Measurements from ENCODE around the gene GRIK3. TPM values are rescaled to one million over a fixed set of nuclear protein-coding genes. Genes with fewer than 3 reads are reported as not detected.
"Not testable (repeated sequence)": the region's sequence is repeated elsewhere in the genome, so short reads cannot be mapped to it uniquely, and the experiment has no call there.

GRIK3 gene
- total RNA-seq, 1 donor, result under 0.01 TPM

GRCh38 chr1:36950604-36951291, 83.6 kb downstream of the GRIK3 start:
- no peak for DNase-seq (ENCODE audit: low read depth in 2 of 3, low spot score in 2 of 3)

GRCh38 chr1:36948606-36949005, 85.7 kb downstream of the GRIK3 start:
- DNase-seq (ENCODE audit: low read depth in 2 of 3, low spot score in 2 of 3), result no peak

- DNase-seq (ENCODE audit: low read depth in 2 of 3, low spot score in 2 of 3), result no peak
Observed at GRCh38 chr1:36948147-36948546, 86.2 kb downstream of the GRIK3 start.

DNA sequence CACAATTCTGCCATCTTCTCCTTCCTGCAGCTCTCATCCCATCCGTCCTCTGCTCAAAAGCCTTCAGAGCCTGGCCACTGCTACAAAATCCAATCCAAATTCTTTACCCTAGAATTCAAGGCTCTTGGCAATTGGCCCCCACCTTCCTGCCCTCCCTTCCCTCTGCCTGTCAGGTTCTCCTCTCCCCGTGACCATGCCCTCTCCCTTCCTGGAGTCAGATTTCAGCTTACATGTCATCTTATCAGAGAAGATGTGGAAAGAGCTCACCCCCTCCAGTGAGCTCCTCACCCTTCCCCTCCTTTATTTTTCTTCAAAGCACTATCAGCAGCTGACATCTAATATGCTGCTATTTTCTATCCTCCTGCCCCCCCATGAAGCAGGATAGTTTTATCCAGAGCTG, 86.9 kb downstream of the GRIK3 start:
- no peak for DNase-seq (ENCODE audit: low read depth in 2 of 3, low spot score in 2 of 3)

GRCh38 chr1:36944883-36945282, 89.4 kb downstream of the GRIK3 start:
- DNase-seq (ENCODE audit: low read depth in 2 of 3, low spot score in 2 of 3), result no peak

DNA sequence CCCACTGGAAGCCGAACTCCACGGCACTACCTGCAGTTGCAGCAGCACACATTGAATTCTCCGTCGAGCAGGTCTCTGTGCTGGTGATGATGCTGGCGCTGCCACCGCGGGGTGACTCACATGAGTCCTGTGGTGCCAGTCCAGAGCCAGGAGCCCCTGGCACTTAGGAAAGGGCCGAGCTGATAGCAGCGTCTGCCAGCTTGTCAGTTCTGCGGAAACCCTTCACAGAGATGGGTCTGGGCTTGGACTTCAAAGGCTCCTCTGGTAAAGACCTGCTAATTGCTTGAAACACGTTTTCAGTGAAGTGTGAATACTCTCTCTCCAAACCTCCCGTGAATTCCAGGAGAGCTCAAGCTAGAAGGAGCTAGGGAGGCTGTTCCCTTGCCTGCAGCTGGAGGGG, 92.2 kb downstream of the GRIK3 start:
- no peak for DNase-seq (ENCODE audit: low read depth in 2 of 3, low spot score in 2 of 3)

DNA sequence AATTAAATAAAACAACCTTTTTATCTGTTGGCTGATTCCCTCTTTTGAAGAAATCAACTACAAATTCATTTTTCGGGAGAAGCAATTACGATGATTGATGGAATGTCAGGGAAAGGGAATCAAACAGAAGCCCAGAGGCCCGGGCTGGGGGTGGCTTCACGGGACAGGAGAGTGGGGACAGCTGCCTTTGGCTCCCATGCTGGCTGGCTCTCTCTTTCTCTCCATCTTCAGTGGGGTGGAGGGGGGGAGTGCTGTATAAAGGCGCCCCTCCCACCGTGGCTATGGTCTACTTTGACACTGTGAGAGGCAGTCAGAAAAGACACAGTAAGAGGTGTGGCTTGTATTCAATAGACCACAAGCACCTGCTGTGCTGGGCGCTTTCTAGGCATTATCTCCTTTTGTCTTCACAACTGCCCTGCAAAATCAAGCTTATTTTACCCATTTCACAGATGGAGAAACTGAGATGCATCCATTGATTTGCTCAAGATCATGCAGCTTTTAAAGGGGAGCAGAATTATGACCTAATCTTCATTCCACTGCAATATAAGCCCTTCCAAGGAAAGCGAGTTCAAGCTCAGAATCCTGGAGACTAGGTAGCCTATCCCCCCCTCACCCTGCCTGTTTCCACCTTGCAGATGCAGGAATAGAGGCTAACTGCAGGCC, 92.9 kb downstream of the GRIK3 start:
- no peak for DNase-seq (ENCODE audit: low read depth in 2 of 3, low spot score in 2 of 3)

DNA sequence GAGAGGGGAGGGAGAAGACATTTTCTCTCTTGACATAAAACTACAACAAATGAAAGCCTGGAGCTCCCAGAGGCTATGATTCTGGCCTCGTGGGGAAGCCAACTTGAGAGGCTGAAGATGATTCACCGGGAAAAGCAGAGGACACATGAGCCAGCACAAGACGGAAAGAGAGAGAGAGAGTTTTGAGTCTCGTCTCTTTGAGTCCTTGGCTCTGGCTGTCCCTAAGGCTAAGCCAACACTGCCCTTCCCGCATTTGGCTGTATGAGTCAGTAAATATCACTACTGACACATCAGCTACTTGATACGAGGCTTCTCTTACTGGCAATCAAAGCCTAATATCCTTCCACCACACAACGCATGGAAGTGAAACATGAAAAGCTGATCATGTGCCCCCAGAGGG, 95.5 kb downstream of the GRIK3 start:
- no peak for DNase-seq (ENCODE audit: low read depth in 2 of 3, low spot score in 2 of 3)

DNA sequence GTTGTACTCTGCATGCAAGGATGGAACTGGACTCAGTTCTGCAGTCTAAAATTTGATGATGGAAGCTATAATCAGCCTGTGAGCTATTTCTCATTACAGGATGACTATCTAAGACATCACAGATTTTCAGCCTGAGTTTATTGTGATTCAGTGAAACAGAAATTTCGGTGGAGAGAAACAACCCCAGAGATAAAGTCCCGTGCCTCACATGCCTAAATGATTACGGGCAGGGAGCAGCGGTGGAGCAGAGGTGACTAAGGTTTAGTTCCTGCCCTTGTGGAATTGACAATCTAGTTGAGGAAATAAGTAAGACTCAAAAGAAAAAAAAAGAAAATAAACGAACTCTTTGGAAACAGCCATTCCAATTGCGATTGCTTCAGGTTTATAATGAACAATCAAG, 96.9 kb downstream of the GRIK3 start:
- DNase-seq (ENCODE audit: low read depth in 2 of 3, low spot score in 2 of 3), result no peak

DNA sequence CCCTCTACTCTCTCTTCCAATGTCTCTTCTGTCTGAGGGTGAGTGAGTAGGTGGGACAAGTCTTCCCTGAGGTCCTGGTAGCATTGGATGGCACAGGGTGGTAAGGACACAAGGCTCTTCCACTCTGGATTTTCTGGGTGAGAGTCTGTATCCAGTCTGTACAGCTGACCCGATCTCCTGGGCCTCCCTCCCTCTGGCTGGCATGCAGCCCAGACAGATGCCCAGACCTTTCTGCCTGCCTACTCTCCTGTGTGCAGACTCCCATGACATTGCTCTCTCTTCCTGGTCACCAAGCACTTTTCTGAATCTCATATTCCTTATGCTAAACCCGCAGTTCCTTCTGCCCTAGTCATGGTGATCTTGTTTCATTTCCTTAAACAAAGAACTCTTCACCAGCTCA, 100.3 kb downstream of the GRIK3 start:
- no peak for DNase-seq (ENCODE audit: low read depth in 2 of 3, low spot score in 2 of 3)

GRCh38 chr1:36927826-36928225, 106.5 kb downstream of the GRIK3 start:
- DNase-seq (ENCODE audit: low read depth in 2 of 3, low spot score in 2 of 3), result no peak

GRCh38 chr1:36925251-36925650, 109.1 kb downstream of the GRIK3 start:
- no peak for DNase-seq (ENCODE audit: low read depth in 2 of 3, low spot score in 2 of 3)

DNA sequence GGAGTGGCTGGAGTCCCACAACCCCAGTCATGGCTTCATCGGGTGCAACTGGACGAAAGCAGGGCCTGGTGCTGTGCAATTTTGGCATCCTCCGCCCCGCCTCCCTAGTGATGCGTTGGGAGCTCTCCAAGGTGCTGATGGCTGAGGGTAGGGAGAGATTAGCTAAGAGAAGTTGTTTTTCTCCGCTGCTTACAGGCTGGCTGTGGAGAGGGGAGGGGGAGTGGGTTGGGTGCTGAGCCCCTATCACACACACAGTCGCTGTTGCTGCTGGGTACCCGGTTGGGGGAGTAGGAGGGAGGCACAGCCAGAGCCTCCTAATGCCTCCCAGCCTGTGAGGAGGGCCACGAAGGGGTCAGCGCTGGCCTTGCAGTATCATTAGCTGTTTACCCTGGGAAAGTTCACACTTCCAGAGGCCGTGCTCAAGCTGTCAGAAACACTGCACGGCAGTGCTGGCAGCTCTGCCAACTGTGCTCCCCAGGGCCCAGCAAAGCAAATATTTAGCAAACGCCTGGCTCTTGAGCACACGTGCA, 110.0 kb downstream of the GRIK3 start:
- DNase-seq (ENCODE audit: low read depth in 2 of 3, low spot score in 2 of 3), result peak in 2 of 3 donors; percentile 47 to 83

GRCh38 chr1:36922593-36923426, 111.5 kb downstream of the GRIK3 start:
- no peak for DNase-seq (ENCODE audit: low read depth in 2 of 3, low spot score in 2 of 3)

- DNase-seq (ENCODE audit: low read depth in 2 of 3, low spot score in 2 of 3), result no peak
Observed at GRCh38 chr1:36922071-36922470, 112.2 kb downstream of the GRIK3 start.

DNA sequence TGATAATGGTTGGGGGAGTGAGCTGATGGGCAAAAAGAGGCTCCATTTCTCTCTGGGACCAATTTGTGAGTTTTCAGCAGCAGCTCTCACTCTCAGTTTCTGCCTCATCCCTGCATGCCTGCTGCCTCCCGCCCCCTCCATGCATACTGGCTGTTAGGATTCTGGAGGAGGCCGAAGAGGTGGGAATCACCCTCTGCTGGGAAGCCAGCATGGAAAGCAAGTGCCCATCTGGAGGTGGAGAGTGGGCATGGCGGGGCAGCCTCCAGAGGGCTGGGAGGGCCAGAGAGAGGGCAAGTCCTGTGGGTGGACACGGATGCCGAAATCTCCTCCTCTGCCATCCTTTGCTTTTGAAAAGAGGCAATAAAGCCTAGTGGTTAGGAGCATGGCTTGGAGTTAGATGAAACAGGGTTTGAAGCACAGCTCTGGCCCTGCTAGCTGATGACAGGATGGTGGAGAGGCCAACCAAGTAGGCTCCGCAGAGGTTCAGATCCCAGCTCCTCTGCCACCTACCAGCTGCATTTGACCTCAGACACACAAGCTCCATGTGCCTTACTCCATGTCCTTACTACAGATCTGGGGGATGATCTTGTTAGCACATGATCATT, 113.4 kb downstream of the GRIK3 start:
- no peak for DNase-seq (ENCODE audit: low read depth in 2 of 3, low spot score in 2 of 3)

DNA sequence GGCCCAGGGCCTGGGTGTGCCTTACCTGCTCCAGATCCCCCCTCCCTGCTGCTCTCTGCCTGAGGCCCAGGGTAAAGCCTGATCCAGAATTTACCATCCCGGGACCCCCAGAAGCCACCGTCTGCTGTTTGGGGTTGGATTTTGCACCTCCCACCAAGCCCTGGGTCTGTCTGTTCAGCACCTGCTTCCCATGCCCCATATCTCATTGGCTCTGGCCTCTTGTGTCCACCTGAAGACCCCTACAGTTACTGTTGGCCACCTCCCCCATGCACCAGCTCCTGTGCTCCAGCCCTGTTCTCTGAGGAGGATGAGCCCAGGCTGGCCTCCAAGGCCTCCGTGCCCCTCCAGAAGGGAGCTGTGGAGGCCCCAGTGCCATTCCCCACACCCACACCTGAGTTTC, 113.9 kb downstream of the GRIK3 start:
- DNase-seq (ENCODE audit: low read depth in 2 of 3, low spot score in 2 of 3), result no peak

DNA sequence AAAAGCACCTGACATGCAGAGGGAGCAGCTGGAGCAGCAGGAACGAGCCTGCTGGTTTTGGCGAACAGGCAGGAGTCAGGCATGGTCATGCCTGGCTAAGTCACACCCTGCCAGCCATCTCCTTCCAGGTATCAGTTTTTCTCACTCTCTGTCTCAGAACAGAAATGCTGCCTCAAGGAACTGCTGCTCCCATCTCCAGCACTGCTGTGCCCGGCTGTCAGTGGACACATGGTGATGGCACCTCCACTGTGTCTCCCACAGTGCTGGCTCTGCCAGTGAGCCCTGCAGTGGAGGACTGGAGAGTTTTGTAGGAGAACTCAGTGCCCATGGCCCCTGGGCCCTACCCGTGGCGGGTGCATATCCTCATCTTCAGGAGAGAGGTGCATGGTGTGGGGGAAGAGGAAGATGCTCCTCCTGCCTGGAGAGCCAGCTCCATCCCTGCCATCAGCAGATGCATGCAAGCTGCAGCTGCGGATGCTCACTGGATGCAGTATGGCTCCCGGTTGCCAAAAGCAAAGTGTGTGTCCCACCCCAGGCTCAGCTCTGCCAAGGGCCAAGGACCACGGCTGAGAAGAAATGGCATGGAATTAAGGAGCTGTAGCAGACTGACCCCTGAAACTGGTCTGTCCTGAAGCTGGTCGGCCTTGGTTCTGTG, 114.7 kb downstream of the GRIK3 start:
- no peak for DNase-seq (ENCODE audit: low read depth in 2 of 3, low spot score in 2 of 3)

- no peak for DNase-seq (ENCODE audit: low read depth in 2 of 3, low spot score in 2 of 3)
Observed at GRCh38 chr1:36918604-36919003, 115.7 kb downstream of the GRIK3 start.

DNA sequence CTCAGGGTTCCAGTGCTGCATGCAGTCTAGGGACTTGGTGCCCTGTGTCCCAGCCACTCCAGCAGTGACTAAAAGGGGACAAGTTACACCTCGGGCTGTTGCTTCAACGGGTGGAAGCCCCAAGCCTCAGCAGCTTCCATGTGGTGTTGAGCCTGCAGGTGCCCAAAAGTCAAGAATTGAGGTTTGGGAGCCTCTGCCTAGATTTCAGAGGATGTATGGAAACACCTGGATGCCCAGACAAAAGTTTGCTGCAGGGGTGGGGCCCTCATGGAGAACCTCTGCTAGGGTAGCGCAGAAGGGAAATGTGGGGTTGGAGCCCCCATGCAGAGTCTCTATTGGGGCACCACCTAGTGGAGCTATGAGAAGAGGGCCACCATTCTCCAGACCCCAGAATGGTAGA, 117.8 kb downstream of the GRIK3 start:
- not testable (repeated sequence) for DNase-seq (ENCODE audit: low read depth in 2 of 3, low spot score in 2 of 3)

Data from hematopoietic multipotent progenitor cell (in vitro differentiated cells).